GM11168 (cell line): ENCODE results near the gene ZNF536.

Source experiments
- in situ Hi-C: fragments of 300-500 bp; cut with MboI; formaldehyde crosslinking; loops from one replicate; pipeline ENCODE4 v1.12.0; 2022; ENCODE audit warnings: low sequenced_read_pairs; ENCODE audit not compliant: unreplicated experiment

The ZNF536 gene

GRCh38 chr19:30361721-30362120, 10.5 kb upstream of the ZNF536 start:
- in situ Hi-C loops: no loop called here

- in situ Hi-C loops: no loop called here
These were observed 9.9 kb upstream of the ZNF536 start for GRCh38 chr19:30362156-30362754.

GRCh38 chr19:30363073-30363472, 9.1 kb upstream of the ZNF536 start:
- in situ Hi-C loops: no loop called here

DNA sequence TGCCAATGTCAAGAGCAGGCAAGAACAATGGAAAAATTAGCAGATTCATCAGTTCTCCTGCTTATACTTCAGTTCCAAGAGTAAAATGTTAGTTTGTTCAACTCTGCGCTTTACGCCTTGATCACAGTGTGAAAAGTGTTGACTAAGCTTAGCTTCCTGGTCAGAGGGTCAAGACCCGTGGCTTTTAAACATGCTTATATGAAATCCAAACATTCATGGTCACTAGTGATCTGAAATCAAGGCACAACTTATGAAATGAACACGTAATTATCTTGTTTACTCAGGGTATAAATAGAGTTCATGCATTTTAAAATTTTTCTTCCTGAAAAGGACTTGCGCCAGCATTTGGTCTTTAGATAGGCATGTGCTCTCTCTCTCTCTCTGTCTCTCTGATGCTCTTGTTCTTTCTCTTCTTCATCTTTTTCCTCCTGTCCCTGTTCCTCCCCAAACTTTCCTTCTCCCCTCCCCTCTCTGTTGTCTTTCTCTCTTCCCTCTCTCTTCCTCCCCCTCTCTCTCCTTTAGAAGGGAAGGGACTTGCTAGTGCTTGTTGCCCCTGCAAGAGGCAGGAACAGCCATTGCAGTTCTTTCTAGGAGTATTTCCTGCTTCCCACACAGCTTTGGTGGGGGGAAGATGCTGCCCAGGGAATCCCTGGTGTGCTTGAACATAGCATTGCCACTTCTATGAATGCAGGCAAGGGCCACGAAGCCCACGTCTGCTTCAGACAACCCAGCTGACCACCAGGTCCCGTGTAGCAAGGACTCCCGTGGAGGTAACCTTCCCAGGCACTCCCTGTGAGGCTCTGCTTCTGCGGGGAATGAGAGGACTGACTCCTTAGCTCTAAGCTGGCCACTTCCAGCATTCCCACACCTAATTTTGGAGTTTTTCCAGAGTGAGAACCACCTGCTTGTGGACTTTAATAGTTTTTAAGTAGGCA, 7.1 kb upstream of the ZNF536 start:
- in situ Hi-C loops: no loop called here

DNA sequence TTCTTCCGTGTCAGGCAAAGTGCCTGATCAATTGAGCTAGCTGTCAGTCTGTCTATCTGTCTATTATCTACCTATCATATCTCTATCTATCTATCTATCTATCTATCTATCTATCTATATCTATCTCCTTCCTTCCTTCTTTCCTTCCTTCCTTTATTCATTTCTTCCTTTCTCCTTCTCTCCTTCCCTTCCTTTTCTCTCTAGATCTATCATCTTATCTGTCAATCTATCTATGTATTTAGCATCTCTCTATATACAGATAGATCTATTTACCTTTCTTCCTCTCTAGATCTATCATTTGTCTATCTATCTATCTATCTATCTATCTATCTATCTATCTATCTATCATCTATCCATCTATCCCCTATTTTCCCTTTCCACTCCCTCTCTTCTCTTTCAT, 5.9 kb upstream of the ZNF536 start:
- in situ Hi-C loops: no loop called here

GRCh38 chr19:30367006-30367405, 5.2 kb upstream of the ZNF536 start:
- in situ Hi-C loops: no loop called here

DNA sequence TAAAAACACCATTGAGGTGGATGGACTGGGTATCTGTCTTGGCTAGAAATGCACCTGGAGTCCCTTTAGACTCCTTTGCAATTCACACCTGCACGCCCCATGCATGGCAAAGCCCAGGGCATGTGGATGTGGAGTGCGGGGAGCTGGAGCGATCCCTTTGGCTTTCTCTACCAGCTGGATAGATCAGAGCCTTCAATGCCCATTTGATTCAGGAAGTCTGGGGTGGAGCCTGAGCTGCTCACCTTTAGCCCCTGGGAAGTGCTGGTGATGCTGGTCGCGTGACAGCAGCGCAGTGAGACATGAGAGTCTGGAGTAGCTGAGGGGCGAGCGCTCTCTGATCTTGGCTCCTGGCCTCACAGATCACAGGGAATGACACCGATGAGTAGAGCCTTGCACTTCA, 4.8 kb upstream of the ZNF536 start:
- in situ Hi-C loops: no loop called here

GRCh38 chr19:30369833-30370232, 2.4 kb upstream of the ZNF536 start:
- in situ Hi-C loops: no loop called here

GRCh38 chr19:30371161-30371836, 885 bp upstream of the ZNF536 start:
- in situ Hi-C loops: no loop called here

- in situ Hi-C loops: no loop called here
These were observed 1.4 kb downstream of the ZNF536 start for GRCh38 chr19:30373593-30373992.

DNA sequence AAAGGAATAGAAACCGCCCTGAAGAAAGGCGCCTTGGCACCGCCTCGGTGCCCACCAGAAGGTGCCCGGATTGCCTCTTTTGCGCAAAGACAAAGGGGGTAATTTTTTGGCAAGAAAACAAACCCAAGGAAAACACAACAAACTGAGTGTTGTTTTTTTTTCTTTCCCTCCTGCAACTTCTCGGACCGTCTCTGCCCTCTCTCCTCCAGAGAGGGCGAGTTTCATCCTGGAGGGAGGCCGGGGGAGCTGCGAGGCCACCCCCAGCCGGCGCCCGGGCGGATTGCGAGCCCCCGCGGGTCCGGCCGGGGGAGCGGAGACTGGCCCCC, 2.3 kb downstream of the ZNF536 start:
- in situ Hi-C loops: no loop called here

DNA sequence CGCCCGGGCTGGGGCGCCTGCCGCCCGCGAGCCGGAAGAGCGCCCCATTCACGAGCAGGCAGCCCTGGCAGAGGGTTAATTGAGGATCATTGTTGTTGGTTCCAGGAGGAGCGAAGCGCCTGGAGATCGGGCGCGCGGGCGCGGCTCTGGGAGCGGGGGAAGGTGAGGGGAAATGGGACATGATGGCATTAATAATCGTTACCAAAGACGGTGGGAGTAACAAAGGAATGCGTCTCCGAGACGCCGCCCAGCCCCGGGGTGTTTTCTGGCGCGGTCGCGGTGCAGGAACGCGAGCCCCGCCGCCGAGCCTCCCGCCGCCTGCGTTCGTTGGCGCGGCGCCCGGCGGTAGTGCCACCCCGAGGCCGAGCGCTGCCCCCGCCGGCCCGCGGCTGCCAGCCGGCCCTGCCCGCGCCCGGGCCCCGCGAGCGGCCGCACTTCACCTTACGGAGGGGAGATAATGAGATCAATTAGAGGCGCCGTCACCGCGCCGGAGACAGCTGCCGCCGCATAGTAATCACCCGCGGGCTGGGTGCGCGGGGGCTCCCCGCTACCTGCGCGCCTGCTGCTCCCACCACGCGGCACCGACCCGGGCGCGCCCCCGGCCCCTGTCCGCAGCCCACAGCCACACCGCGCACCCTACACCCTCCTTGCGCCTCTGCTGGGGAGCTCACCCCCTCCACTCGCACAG, 2.8 kb downstream of the ZNF536 start:
- in situ Hi-C loops: no loop called here

- in situ Hi-C loops: no loop called here
These were observed 3.4 kb downstream of the ZNF536 start for GRCh38 chr19:30375553-30376031.

DNA sequence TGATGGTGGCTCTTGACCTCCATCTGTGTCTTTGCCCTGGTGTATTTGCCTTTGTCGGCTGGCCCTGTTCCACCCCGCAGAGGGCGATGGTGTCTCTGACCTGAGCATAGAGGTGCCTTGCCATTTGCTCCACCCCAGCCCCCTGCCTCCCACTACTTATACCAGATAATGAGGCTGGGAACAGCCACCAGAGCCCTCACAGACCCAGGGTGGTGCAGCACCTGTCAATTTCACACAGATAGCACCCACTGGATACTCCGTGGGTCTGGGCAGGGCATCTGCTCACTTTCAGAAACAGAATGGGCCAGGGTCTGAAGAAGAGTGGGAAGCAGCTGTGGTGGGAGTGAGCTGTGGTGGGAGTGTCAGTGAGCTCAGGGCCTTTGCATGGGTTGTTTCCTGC, 4.1 kb downstream of the ZNF536 start:
- in situ Hi-C loops: no loop called here

DNA sequence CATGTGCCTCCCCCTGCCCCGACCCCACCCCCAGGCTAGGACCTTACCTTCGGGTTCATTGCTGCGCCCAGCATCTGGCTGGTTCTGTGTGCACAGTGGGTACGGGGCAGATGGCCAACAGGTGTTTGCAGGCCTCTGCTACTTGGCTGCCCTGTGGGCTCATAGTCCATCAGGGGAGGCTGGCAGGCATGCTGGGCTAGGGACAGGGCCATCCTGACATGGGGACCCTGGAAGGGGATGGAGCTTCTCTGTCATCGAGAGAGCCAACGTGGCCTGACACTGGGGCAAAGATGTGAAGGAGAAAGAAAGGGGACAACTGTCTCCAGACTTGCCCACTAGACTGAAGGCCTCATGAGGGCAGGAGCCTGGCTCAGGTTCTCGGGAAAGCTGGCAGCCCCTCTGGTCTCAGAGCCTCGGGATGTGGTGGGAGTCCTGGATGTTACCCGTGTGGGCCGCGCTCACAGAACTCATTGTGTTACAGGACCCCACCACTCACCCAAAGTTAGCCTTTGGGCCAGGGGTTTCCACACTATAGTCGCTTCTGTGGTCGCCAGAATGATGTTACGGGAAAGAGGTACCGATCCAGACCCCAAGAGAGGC, 4.7 kb downstream of the ZNF536 start:
- in situ Hi-C loops: no loop called here

DNA sequence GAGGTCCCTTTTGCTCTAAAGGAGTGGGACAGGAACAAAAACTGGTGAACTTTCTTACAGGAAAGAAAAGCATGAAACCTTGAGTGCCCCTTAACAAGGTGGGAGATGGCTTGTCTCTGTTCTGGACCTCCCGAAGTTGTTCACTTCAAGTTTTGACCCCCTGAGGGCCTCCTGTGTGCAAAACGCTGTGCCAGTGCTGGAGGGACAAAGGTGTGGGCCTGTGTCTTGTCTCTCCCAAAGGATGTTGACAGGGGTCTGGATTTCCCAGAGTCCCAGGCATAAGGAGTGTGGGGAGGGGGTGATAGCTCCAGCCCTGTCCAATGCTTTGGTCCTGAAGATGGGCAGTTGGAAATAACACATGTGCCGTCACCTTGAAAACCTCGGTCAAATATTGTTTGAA, 6.5 kb downstream of the ZNF536 start:
- in situ Hi-C loops: no loop called here

- in situ Hi-C loops: no loop called here
These were observed 7.8 kb downstream of the ZNF536 start for GRCh38 chr19:30379841-30380610.

DNA sequence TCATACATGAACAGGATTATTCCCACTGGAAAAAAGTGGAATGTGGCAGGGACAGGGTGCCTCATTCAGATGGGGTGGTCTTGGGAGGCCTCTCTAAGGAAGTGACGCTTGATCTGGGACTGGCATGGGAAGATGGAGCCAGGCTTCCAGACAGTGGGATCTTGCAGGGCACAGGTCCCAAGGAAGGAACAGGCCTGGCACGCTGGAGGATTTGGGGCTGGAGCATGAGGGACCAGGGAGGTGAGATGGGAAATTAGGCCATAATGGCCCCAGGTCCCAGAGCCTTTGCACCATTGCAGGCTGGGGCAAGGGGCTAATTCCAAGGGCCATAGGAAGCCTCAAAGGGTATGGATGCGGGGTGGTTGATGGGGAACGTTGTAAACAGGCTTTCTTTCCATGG, 9.2 kb downstream of the ZNF536 start:
- in situ Hi-C loops: no loop called here

DNA sequence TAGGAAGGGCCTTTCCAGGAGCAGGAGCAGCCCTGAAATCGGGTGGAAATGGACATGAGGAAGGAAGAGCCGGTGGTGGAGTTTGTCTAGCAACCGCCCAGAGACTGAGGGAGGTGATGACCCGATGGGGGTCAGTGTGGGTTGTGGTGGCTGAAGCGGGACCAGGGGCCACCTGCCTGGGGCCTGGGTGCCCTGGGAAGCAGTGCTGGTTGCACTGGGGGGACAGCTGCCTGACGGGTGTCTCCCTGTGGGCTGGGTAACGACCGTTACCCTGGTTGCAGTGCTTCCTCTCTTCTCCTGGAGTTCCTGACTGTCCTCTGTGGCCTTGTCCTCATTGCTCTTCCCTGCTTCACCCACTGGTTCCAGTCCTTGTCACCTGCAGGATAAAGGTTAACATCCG, 13.0 kb downstream of the ZNF536 start:
- in situ Hi-C loops: no loop called here

- in situ Hi-C loops: no loop called here
These were observed 13.5 kb downstream of the ZNF536 start for GRCh38 chr19:30385666-30386065.
